ENCODE results near the gene MCOLN1. TPM values are rescaled to one million over a fixed set of nuclear protein-coding genes. Genes with fewer than 3 reads are reported as not detected.

MCOLN1 gene
- total RNA-seq, 1 experiment from 2014 or later = 10.8 TPM

DNA sequence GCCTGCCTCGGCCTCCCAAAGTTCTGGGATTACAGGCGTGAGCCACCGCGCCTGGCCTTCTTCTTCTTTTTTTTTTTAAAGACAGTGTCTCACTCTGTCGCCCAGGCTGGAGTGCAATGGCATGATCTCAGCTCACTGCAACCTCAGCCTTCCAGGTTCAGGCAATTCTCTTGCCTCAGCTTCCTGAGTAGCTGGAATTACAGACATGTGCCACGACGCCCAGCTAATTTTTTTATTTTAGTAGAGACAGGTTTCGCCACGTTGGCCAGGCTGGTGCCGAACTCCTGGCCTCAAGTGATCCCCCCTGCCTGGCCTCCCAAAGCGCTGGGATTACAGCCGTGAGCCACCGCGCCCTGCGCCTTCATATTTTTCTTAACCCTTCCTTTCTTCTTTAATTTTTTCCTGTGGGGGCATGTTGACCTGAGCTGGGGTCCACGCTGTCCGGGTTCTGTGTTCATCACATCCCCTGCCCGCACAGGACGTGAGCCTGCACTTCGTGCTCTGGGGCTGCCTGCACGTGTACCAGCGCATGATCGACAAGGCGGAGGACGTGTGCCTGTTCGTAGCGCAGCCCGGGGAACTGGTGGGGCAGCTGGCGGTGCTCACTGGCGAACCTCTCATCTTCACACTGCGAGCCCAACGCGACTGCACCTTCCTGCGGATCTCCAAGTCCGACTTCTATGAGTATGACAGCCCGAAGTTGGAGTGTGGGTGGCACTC is 27.2 kb downstream of the MCOLN1 start:
- CTCF ChIA-PET = no interaction called here
- no peak overlapping the region for H3K27ac Mint-ChIP-seq (ENCODE audit: low read depth, unreplicated experiment)
- H3K9me3 Mint-ChIP-seq (ENCODE audit: unreplicated experiment) = no peaks in the 10 kb centered on the region
- POLR2A ChIA-PET = interaction anchor here (0.7 kb wide), 1 partner anchor 17 kb away, joined by 3 read pairs; no protein-coding TSS in a partner anchor
- TF ChIP-seq, protein P1, sequence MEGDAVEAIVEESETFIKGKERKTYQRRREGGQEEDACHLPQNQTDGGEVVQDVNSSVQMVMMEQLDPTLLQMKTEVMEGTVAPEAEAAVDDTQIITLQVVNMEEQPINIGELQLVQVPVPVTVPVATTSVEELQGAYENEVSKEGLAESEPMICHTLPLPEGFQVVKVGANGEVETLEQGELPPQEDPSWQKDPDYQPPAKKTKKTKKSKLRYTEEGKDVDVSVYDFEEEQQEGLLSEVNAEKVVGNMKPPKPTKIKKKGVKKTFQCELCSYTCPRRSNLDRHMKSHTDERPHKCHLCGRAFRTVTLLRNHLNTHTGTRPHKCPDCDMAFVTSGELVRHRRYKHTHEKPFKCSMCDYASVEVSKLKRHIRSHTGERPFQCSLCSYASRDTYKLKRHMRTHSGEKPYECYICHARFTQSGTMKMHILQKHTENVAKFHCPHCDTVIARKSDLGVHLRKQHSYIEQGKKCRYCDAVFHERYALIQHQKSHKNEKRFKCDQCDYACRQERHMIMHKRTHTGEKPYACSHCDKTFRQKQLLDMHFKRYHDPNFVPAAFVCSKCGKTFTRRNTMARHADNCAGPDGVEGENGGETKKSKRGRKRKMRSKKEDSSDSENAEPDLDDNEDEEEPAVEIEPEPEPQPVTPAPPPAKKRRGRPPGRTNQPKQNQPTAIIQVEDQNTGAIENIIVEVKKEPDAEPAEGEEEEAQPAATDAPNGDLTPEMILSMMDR (IDR thresholded peaks at IDR 0.05; ENCODE audit: unreplicated experiment) = no peak
- DNase-seq (ENCODE audit: unreplicated experiment) = no peak
- BruUV-seq (replicated peaks) = no TSS peak
- no peak overlapping the region for H3K4me3 Mint-ChIP-seq (ENCODE audit: unreplicated experiment)
- intact Hi-C loops (cut with micrococcal nuclease) = no loop called here
- H3K4me1 Mint-ChIP-seq (ENCODE audit: insufficient read depth, unreplicated experiment) = no peaks in the 10 kb centered on the region
- H3K36me3 Mint-ChIP-seq (ENCODE audit: insufficient read depth, unreplicated experiment) = peaks cover 28% of the 10 kb centered on the region
- no peaks in the 10 kb centered on the region for H3K27me3 Mint-ChIP-seq (ENCODE audit: insufficient read depth, unreplicated experiment)

DNA sequence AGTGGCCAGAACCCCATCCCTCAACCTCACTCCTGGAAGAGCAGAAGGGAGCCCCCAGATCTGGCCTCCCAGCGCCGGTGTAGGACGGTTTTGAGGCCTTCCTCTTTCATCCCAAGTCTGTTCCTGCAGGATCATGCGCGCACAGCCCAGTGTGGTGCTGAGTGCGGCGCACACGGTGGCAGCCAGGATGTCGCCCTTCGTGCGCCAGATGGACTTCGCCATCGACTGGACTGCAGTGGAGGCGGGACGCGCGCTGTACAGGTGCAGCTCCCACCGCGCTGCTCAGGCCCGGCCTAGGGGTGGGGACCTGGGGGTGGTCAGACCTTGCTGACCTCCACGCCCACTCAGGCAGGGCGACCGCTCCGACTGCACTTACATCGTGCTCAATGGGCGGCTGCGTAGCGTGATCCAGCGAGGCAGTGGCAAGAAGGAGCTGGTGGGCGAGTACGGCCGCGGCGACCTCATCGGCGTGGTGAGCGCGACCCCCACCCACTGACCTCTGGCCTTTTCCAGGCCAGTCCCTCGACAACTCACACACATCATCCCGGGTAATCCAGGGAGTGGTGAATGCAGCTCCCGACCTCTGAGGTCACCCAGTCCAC is 27.8 kb downstream of the MCOLN1 start:
- no TSS peak for BruUV-seq (replicated peaks)
- Mint-ChIP-seq H3K4me1 (ENCODE audit: insufficient read depth, unreplicated experiment) (no peaks in the 10 kb centered on the region), H3K9me3 (ENCODE audit: unreplicated experiment) (no peaks in the 10 kb centered on the region), H3K27me3 (ENCODE audit: insufficient read depth, unreplicated experiment) (no peaks in the 10 kb centered on the region), H3K36me3 (ENCODE audit: insufficient read depth, unreplicated experiment) (peaks cover 28% of the 10 kb centered on the region), H3K4me3 (ENCODE audit: unreplicated experiment) (no peak overlapping the region), H3K27ac (ENCODE audit: low read depth, unreplicated experiment) (no peak overlapping the region)
- intact Hi-C loops (cut with micrococcal nuclease) = no loop called here
- no peak for DNase-seq (ENCODE audit: unreplicated experiment)
- CTCF ChIA-PET = interaction anchor here (0.6 to 0.7 kb wide), 2 partner anchors 153 to 195 kb away, joined by 3 read pairs; no protein-coding TSS in a partner anchor
- POLR2A ChIA-PET = interaction anchor here (0.5 to 0.7 kb wide), 2 partner anchors 12 to 17 kb away, joined by 3 read pairs; no protein-coding TSS in a partner anchor
- TF ChIP-seq, protein P1 (IDR thresholded peaks at IDR 0.05; ENCODE audit: unreplicated experiment) = no peak

GRCh38 chr19:7550987-7551761 is 28.8 kb downstream of the MCOLN1 start:
- POLR2A ChIA-PET = interaction anchor here (0.5 kb wide), 1 partner anchor 13 kb away, joined by 3 read pairs; no protein-coding TSS in a partner anchor
- CTCF ChIA-PET = interaction anchor here (0.6 to 0.7 kb wide), 2 partner anchors 153 to 249 kb away, joined by 3 read pairs; no protein-coding TSS in a partner anchor
- BruUV-seq (replicated peaks) = no TSS peak
- Mint-ChIP-seq H3K36me3 (ENCODE audit: insufficient read depth, unreplicated experiment) (peaks cover 28% of the 10 kb centered on the region), H3K27ac (ENCODE audit: low read depth, unreplicated experiment) (no peak overlapping the region), H3K27me3 (ENCODE audit: insufficient read depth, unreplicated experiment) (no peaks in the 10 kb centered on the region), H3K4me3 (ENCODE audit: unreplicated experiment) (no peak overlapping the region), H3K4me1 (ENCODE audit: insufficient read depth, unreplicated experiment) (no peaks in the 10 kb centered on the region), H3K9me3 (ENCODE audit: unreplicated experiment) (no peaks in the 10 kb centered on the region)
- no peak for DNase-seq (ENCODE audit: unreplicated experiment)
- intact Hi-C loops (cut with micrococcal nuclease) = no loop called here
- TF ChIP-seq, protein P1 (IDR thresholded peaks at IDR 0.05; ENCODE audit: unreplicated experiment) = no peak

- intact Hi-C loops (cut with micrococcal nuclease) = no loop called here
- ChIA-PET POLR2A (no interaction called here), CTCF (interaction anchor here (0.7 to 0.8 kb wide), 2 partner anchors 19 to 128 kb away, joined by 3 read pairs; partner anchors contain the start of gene TRAPPC5)
- no peaks in the 10 kb centered on the region for H3K4me1 Mint-ChIP-seq (ENCODE audit: insufficient read depth, unreplicated experiment)
- DNase-seq (ENCODE audit: unreplicated experiment) = no peak
- peaks cover 34% of the 10 kb centered on the region for H3K36me3 Mint-ChIP-seq (ENCODE audit: insufficient read depth, unreplicated experiment)
- H3K27me3 Mint-ChIP-seq (ENCODE audit: insufficient read depth, unreplicated experiment) = no peaks in the 10 kb centered on the region
- H3K4me3 Mint-ChIP-seq (ENCODE audit: unreplicated experiment) = no peak overlapping the region
- TF ChIP-seq, protein P1 (IDR thresholded peaks at IDR 0.05; ENCODE audit: unreplicated experiment) = no peak
- no peak overlapping the region for H3K27ac Mint-ChIP-seq (ENCODE audit: low read depth, unreplicated experiment)
- no TSS peak for BruUV-seq (replicated peaks)
- H3K9me3 Mint-ChIP-seq (ENCODE audit: unreplicated experiment) = no peaks in the 10 kb centered on the region
Observed at GRCh38 chr19:7552781-7553180, 30.4 kb downstream of the MCOLN1 start.

Data from MCF 10A (cell line).